ENCODE data around the gene SUGCT. TPM values are rescaled to one million over a fixed set of nuclear protein-coding genes. Genes with fewer than 3 reads are reported as not detected.

Gene SUGCT
- total and polyA plus RNA-seq, 9 of the 15 experiments (the other 6 are each of a cell fraction or from before 2014, with no cell fraction given): 0.58 to 2.5 (median 1.4) TPM

GRCh38 chr7:40310258-40310657 lies 175.5 kb downstream of the SUGCT start:
- BruUV-seq (replicated peaks): no TSS peak
- no peaks in the 10 kb centered on the region for H3K9me3 ChIP-seq (replicated peaks; ENCODE audit: control insufficient read depth, insufficient read depth, low read depth, low read length)
- FAIRE-seq (no peak), DNase-seq (ENCODE audit: extremely low read depth in 1 of 4, low spot score in 3 of 4) (no peak), ATAC-seq (no peak)
- H3K27ac ChIP-seq (ENCODE audit: extremely low read depth, low read depth, low read length): no peak overlapping the region
- intact Hi-C loops (cut with micrococcal nuclease) (no loop called here), in situ Hi-C loops (cut with MboI) (no loop called here)
- H3K9me1 ChIP-seq (ENCODE audit: control insufficient read depth, insufficient read depth, low read length): no peaks in the 10 kb centered on the region
- 0% methylated on average over 4 of the region's 4 CpGs for WGBS (ENCODE audit: insufficient coverage, low coverage, missing lambda C conversion rate)
- no peak overlapping the region for H2AFZ ChIP-seq (ENCODE audit: low read depth, low read length)
- H3K36me3 ChIP-seq (ENCODE audit: control insufficient read depth, insufficient read depth, low read length): no peaks in the 10 kb centered on the region
- no peak overlapping the region for H3K9ac ChIP-seq (ENCODE audit: insufficient read depth in 1 of 2, low read depth in 2 of 2, low read length in 2 of 2)
- H3K4me2 ChIP-seq (ENCODE audit: insufficient read depth, low read length): no peak overlapping the region
- H3K4me1 ChIP-seq (replicated peaks in 1 of 2; ENCODE audit: control insufficient read depth in 2 of 2, insufficient read depth in 2 of 2, low read length in 2 of 2): no peaks in the 10 kb centered on the region
- POLR2A ChIA-PET: interaction anchor here (0.6 kb wide), 1 partner anchor 677 kb away, joined by 3 read pairs; no protein-coding TSS in a partner anchor
- no peak overlapping the region for H3K4me3 ChIP-seq
- CTCF ChIA-PET (ENCODE audit: low intra/inter-chr PET ratio): no interaction called here
- H3K79me2 ChIP-seq (ENCODE audit: control insufficient read depth, insufficient read depth, low read length): no peaks in the 10 kb centered on the region
- H4K20me1 ChIP-seq (replicated peaks; ENCODE audit: control insufficient read depth, insufficient read depth, low read length): no peaks in the 10 kb centered on the region
- no peaks in the 10 kb centered on the region for H3K27me3 ChIP-seq (ENCODE audit: control insufficient read depth in 2 of 2, insufficient read depth in 2 of 2, low read length in 2 of 2)
- TF ChIP-seq ARHGAP35 (IDR thresholded peaks at IDR 0.05; ENCODE audit: partially characterized antibody) (no peak), ZNF518B (CRISPR knock-in tag; IDR thresholded peaks at IDR 0.05) (no peak), STAT5B (CRISPR knock-in tag; IDR thresholded peaks at IDR 0.05) (no peak), IRF1 (CRISPR knock-in tag; IDR thresholded peaks at IDR 0.05; ENCODE audit: borderline replicate concordance) (no peak), JUND (IDR thresholded peaks at IDR 0.05; ENCODE audit: borderline replicate concordance, low read depth, low read length) (no peak), JUND (tag; IDR thresholded peaks at IDR 0.05; ENCODE audit: borderline replicate concordance, low read depth, low read length) (no peak), FOXJ2 (tag; IDR thresholded peaks at IDR 0.05) (no peak), ETV5 (CRISPR knock-in tag; IDR thresholded peaks at IDR 0.05; ENCODE audit: low read depth) (no peak), TFAM (CRISPR knock-in tag; conservative IDR thresholded peaks at IDR 0.05) (no peak), ZNF511 (CRISPR knock-in tag; IDR thresholded peaks at IDR 0.05) (no peak), CXXC5 (CRISPR knock-in tag; IDR thresholded peaks at IDR 0.05) (no peak), CBX2 (IDR thresholded peaks at IDR 0.05; ENCODE audit: insufficient read depth, low read length, poor library complexity, severe bottlenecking) (no peak), SP2 (IDR thresholded peaks at IDR 0.05; ENCODE audit: extremely low read depth, low read depth, low read length, poor library complexity, severe bottlenecking) (no peak), FOXA3 (CRISPR knock-in tag; conservative IDR thresholded peaks at IDR 0.05 in 1 of 2, IDR thresholded peaks at IDR 0.05 in 1 of 2) (no peak), SRSF3 (IDR thresholded peaks at IDR 0.05; ENCODE audit: insufficient read depth, low read length) (no peak)

Measured in K562 (cell line).